ENCODE measurements around the gene RAET1E. TPM values are rescaled to one million over a fixed set of nuclear protein-coding genes. Genes with fewer than 3 reads are reported as not detected.

RAET1E gene
- total RNA-seq, 1 donor from 2014 or later, result not detected

Other genes starting within 250 kb of the RAET1E start
- 18.9 and 20.8 TPM in 2 replicates for gene KATNA1, start 249.4 kb downstream of the RAET1E start, total RNA-seq
- 27.8 and 28.4 TPM in 2 replicates for gene LATS1, start 180.0 kb downstream of the RAET1E start, total RNA-seq
- 70.8 and 80.6 TPM in 2 replicates for gene NUP43, start 151.6 kb downstream of the RAET1E start, total RNA-seq
- 112 TPM in 2 replicates for gene PCMT1, start 148.4 kb downstream of the RAET1E start, total RNA-seq
- 3.6 and 4.3 TPM in 2 replicates for gene LRP11, start 33.8 kb downstream of the RAET1E start, total RNA-seq
- not detected in 2 replicates for gene RAET1G, start 25.0 kb upstream of the RAET1E start, total RNA-seq
- 0.14 and 0.18 TPM in 2 replicates for gene ULBP2, start 43.9 kb upstream of the RAET1E start, total RNA-seq
- gene ULBP1, start 65.8 kb upstream of the RAET1E start, total RNA-seq, result 0.41 and 0.48 TPM in 2 replicates
- gene RAET1L, start 127.4 kb upstream of the RAET1E start, total RNA-seq, result not detected in 2 replicates
- 0.52 and 0.53 TPM in 2 replicates for gene ULBP3, start 171.0 kb upstream of the RAET1E start, total RNA-seq
- 0.11 and 0.23 TPM in 2 replicates for gene PPP1R14C, start 244.9 kb upstream of the RAET1E start, total RNA-seq